AG04449 (cell line): Measurements from ENCODE around the gene CRYBG2.
A peak's percentile ranks its signal among the peaks of the same experiment; 100 is the strongest.

Experiments
- CTCF ChIA-PET: fragments of 350-600 bp; formaldehyde crosslinking; extraction: SDS; loops from one replicate; lab custom pipeline; 2021; ENCODE audit warnings: antibody characterized with exemption; lab: Yijun Ruan, JAX
- POLR2A ChIA-PET: fragments of 400-600, 350-600 bp; formaldehyde crosslinking; extraction: SDS; loops from one replicate; lab custom pipeline; 2020; ENCODE audit warnings: antibody characterized with exemption, inconsistent platforms; lab: Yijun Ruan, JAX
- DNase-seq: peaks from one replicate; pipeline ENCODE4 v3.0.0-alpha.2; 2010; ENCODE audit warnings: low read depth, low spot score
- H3K4me3 ChIP-seq: 2 replicates; pipeline ENCODE4 v1.5.1; 2011; ENCODE audit warnings: low read depth, mild to moderate bottlenecking, control low read depth, low read length
- CTCF ChIP-seq: IDR thresholded peaks from one replicate; pipeline ENCODE4 v1.5.1; 2011; ENCODE audit warnings: mild to moderate bottlenecking, moderate library complexity, low read length, control low read depth, inconsistent platforms; ENCODE audit not compliant: insufficient read depth; ENCODE audit errors: missing control alignments

Gene CRYBG2

GRCh38 chr1:26282401-26282918 lies 71.5 kb downstream of the CRYBG2 start:
- ChIA-PET CTCF (interaction anchor here (0.8 to 10.7 kb wide), 5 partner anchors 8 to 40 kb away, joined by 3 to 179 read pairs (median 18); partner anchors contain the start of gene CD52), POLR2A (no interaction called here)
- DNase-seq, result no peak
- TF ChIP-seq CTCF, result no peak
- peak overlapping the region; percentile 29 for H3K4me3 ChIP-seq

GRCh38 chr1:26281971-26282370 lies 72.0 kb downstream of the CRYBG2 start:
- CTCF ChIA-PET, result interaction anchor here (0.8 to 10.7 kb wide), 4 partner anchors 10 to 112 kb away, joined by 3 to 179 read pairs (median 4); partner anchors contain the start of genes CD52 and ZNF593
- TF ChIP-seq CTCF, result no peak
- DNase-seq, result no peak
- H3K4me3 ChIP-seq, result peak overlapping the region; percentile 81
- POLR2A ChIA-PET, result interaction anchor here (0.7 kb wide), 1 partner anchor 48 kb away, joined by 4 read pairs; the partner anchor contains the start of gene CEP85

- POLR2A ChIA-PET, result interaction anchor here (0.5 to 1.6 kb wide), 4 partner anchors 7 to 444 kb away, joined by 3 to 5 read pairs (median 4); partner anchors contain the start of gene CEP85
- CTCF ChIA-PET, result interaction anchor here (0.7 to 10.7 kb wide), 6 partner anchors 9 to 112 kb away, joined by 3 to 179 read pairs (median 4); partner anchors contain the start of genes CD52 and ZNF593
- H3K4me3 ChIP-seq, result peak overlapping the region; percentile 81
- TF ChIP-seq CTCF, result no peak
- DNase-seq, result no peak
These were observed 72.6 kb downstream of the CRYBG2 start for GRCh38 chr1:26281091-26281958.

- TF ChIP-seq CTCF, result no peak
- ChIA-PET CTCF (interaction anchor here (0.7 to 10.7 kb wide), 13 partner anchors 8 to 137 kb away, joined by 3 to 179 read pairs (median 4); partner anchors contain the start of genes CD52, CEP85 and ZNF593), POLR2A (interaction anchor here (0.7 to 1.6 kb wide), 2 partner anchors 8 to 443 kb away, joined by 3 to 5 read pairs; no protein-coding TSS in a partner anchor)
- no peak for DNase-seq
- H3K4me3 ChIP-seq, result peak overlapping the region; percentile 81
These were observed 73.4 kb downstream of the CRYBG2 start for GRCh38 chr1:26280333-26281042.

GRCh38 chr1:26279456-26280332 lies 74.2 kb downstream of the CRYBG2 start, which contains the start of gene SH3BGRL3:
Gene SH3BGRL3, plus strand, starts transcription at chr1:26280086. Its CDS starts 70 bp downstream, at chr1:26280156.
- TF ChIP-seq CTCF, result peak; percentile 75
- ChIA-PET CTCF (interaction anchor here (1.0 to 10.7 kb wide), 13 partner anchors 11 to 138 kb away, joined by 3 to 179 read pairs (median 6); partner anchors contain the start of genes CD52 and CEP85), POLR2A (interaction anchor here (0.7 to 1.6 kb wide), 4 partner anchors 9 to 99 kb away, joined by 3 to 6 read pairs (median 4); no protein-coding TSS in a partner anchor)
- DNase-seq, result no peak
- H3K4me3 ChIP-seq, result peak within 1 kb of the TSS; percentile 81
